Smooth muscle cell (in vitro differentiated cells): ENCODE data around the gene SPANXN2. TPM values are rescaled to one million over a fixed set of nuclear protein-coding genes. Genes with fewer than 3 reads are reported as not detected.

ENCODE experiments used
- DNase-seq: peaks from one replicate; lab custom pipeline; 2025; ENCODE audit not compliant: unreplicated experiment; lab: John Stamatoyannopoulos, UW
- H2AFZ ChIP-seq: fragments of 200-600 bp; sonication (generic); 2 replicates; pipeline ENCODE4 v1.6.0; 2016; ENCODE audit warnings: antibody characterized with exemption, low read depth, mild to moderate bottlenecking
- H3F3A ChIP-seq: fragments of 200-600 bp; sonication (generic); 2 replicates; pipeline ENCODE4 v1.6.0; 2017; ENCODE audit warnings: antibody characterized with exemption, low read depth
- H3K27ac ChIP-seq: fragments of 200-600 bp; sonication (generic); 2 replicates; pipeline ENCODE4 v1.5.1; 2016; ENCODE audit warnings: low read depth, mild to moderate bottlenecking
- H3K27me3 ChIP-seq: fragments of 200-600 bp; sonication (generic); 2 replicates; pipeline ENCODE4 v1.6.1; 2016; ENCODE audit warnings: low read depth, mild to moderate bottlenecking
- H3K36me3 ChIP-seq: fragments of 200-600 bp; sonication (generic); 2 replicates; pipeline ENCODE4 v1.5.1; 2016; ENCODE audit warnings: low read depth
- H3K4me1 ChIP-seq: fragments of 200-600 bp; sonication (generic); 2 replicates; pipeline ENCODE4 v1.5.1; 2016; ENCODE audit warnings: low read depth
- H3K4me2 ChIP-seq: fragments of 200-600 bp; sonication (generic); 2 replicates; pipeline ENCODE4 v1.6.0; 2016; ENCODE audit warnings: mild to moderate bottlenecking
- H3K4me3 ChIP-seq: fragments of 200-600 bp; sonication (generic); 2 replicates; pipeline ENCODE4 v1.5.1; 2016; ENCODE audit warnings: mild to moderate bottlenecking
- H3K79me2 ChIP-seq: fragments of 200-600 bp; sonication (generic); 2 replicates; pipeline ENCODE4 v1.6.0; 2016; ENCODE audit warnings: low read depth, mild to moderate bottlenecking
- H3K9ac ChIP-seq: fragments of 200-600 bp; sonication (generic); 2 replicates; pipeline ENCODE4 v1.6.0; 2016; ENCODE audit warnings: low read depth
- H3K9me3 ChIP-seq: fragments of 200-600 bp; sonication (generic); replicated peaks from 2 replicates; pipeline ENCODE4 v1.5.1; 2016; ENCODE audit warnings: low read depth
- H4K20me1 ChIP-seq: fragments of 200-600 bp; sonication (generic); 2 replicates; pipeline ENCODE4 v1.6.0; 2016; ENCODE audit warnings: low read depth
- CTCF ChIP-seq: fragments of 200-600 bp; sonication (generic); IDR thresholded peaks from 2 replicates; pipeline ENCODE4 v1.5.1; 2017; ENCODE audit warnings: borderline replicate concordance, mild to moderate bottlenecking, antibody characterized with exemption; ENCODE audit not compliant: insufficient read depth, poor library complexity, severe bottlenecking
- WGBS: methylation state at CpG from one replicate; pipeline ENCODE4 v1.1.7; 2016; ENCODE audit warnings: low lambda C conversion rate; 5-methylcytosine and 5-hydroxymethylcytosine counted together
- polyA plus RNA-seq: library from polyadenylated mRNA; unstranded; fragments of >200 nt; fragmentation: Nextera tagmentation; extraction: Ambion mirVana; gene quantifications from 2 replicates; pipeline ENCODE4 v1.2.1, GENCODE V29; 2016
- total RNA-seq: library from RNA; depleted of rRNA; stranded (reverse); fragments of >200 nt; gene quantifications from 2 replicates; pipeline ENCODE4 v1.2.3, GENCODE V29; 2014

Gene SPANXN2
- total and polyA plus RNA-seq, 2 experiments from 2014 or later = not detected

- no peaks in the 10 kb centered on the region for H3K27me3 ChIP-seq
- TF ChIP-seq CTCF = peak; percentile 51
- no peak overlapping the region for H3K4me3 ChIP-seq
- H3K27ac ChIP-seq = no peak overlapping the region
- H4K20me1 ChIP-seq = no peaks in the 10 kb centered on the region
- H3F3A ChIP-seq = no peaks in the 10 kb centered on the region
- H2AFZ ChIP-seq = no peak overlapping the region
- 35% methylated on average over 5 of the region's 5 CpGs for WGBS
- DNase-seq = no peak
- no peaks in the 10 kb centered on the region for H3K4me1 ChIP-seq
- H3K36me3 ChIP-seq = no peaks in the 10 kb centered on the region
- no peaks in the 10 kb centered on the region for H3K79me2 ChIP-seq
- no peak overlapping the region for H3K4me2 ChIP-seq
- H3K9ac ChIP-seq = no peak overlapping the region
- no peaks in the 10 kb centered on the region for H3K9me3 ChIP-seq
These were observed 56.2 kb downstream of the SPANXN2 start for GRCh38 chrX:143664302-143664701.

- H3K4me2 ChIP-seq = no peak overlapping the region
These were observed 56.8 kb downstream of the SPANXN2 start for GRCh38 chrX:143663755-143664154.

More at GRCh38 chrX:143663755-143664154, 56.8 kb downstream of the SPANXN2 start:
- no peaks in the 10 kb centered on the region for H3F3A ChIP-seq
- H3K36me3 ChIP-seq = no peaks in the 10 kb centered on the region
- H2AFZ ChIP-seq = no peak overlapping the region
- DNase-seq = no peak
- no peak overlapping the region for H3K9ac ChIP-seq
- WGBS = 44% methylated on average over 5 of the region's 5 CpGs
- TF ChIP-seq CTCF = no peak
- no peaks in the 10 kb centered on the region for H3K9me3 ChIP-seq
- H4K20me1 ChIP-seq = no peaks in the 10 kb centered on the region
- no peak overlapping the region for H3K4me3 ChIP-seq
- no peak overlapping the region for H3K27ac ChIP-seq
- H3K27me3 ChIP-seq = no peaks in the 10 kb centered on the region
- no peaks in the 10 kb centered on the region for H3K79me2 ChIP-seq
- no peaks in the 10 kb centered on the region for H3K4me1 ChIP-seq

Other genes with a start within 250 kb of the SPANXN2 start
- not detected in 2 replicates for gene SPANXN3, start 203.3 kb downstream of the SPANXN2 start, total RNA-seq
- gene SPANXN3, start 203.3 kb downstream of the SPANXN2 start, polyA plus RNA-seq = not detected in 2 replicates
- gene SLITRK4, start 84.7 kb downstream of the SPANXN2 start, total RNA-seq = 25.1 and 25.3 TPM in 2 replicates
- gene SLITRK4, start 84.7 kb downstream of the SPANXN2 start, polyA plus RNA-seq = 11.9 and 16.0 TPM in 2 replicates
- gene UBE2NL, start 163.3 kb upstream of the SPANXN2 start, total RNA-seq = 1.5 TPM in 1 of 2 replicates, not detected in the other
- not detected in 2 replicates for gene UBE2NL, start 163.3 kb upstream of the SPANXN2 start, polyA plus RNA-seq